H9 (cell line): ENCODE data around the gene CDC45. TPM values are rescaled to one million over a fixed set of nuclear protein-coding genes. Genes with fewer than 3 reads are reported as not detected.

Experiments
- DNase-seq: peaks from one replicate; pipeline ENCODE4 v3.0.0-alpha.2; 2017
- H2AFZ ChIP-seq: one replicate; pipeline ENCODE4 v1.6.1; 2013; ENCODE audit warnings: mild to moderate bottlenecking, low read length, control low read depth, moderate library complexity
- H2AK5ac ChIP-seq: 2 replicates; pipeline ENCODE4 v1.6.1; 2013; ENCODE audit warnings: low read length, control low read depth, mixed read lengths; ENCODE audit not compliant: insufficient read length
- H2BK120ac ChIP-seq: one replicate; pipeline ENCODE4 v1.6.1; 2013; ENCODE audit warnings: low read depth, mild to moderate bottlenecking, low read length, control low read depth, inconsistent platforms; ENCODE audit not compliant: poor library complexity, severe bottlenecking
- H2BK12ac ChIP-seq: 2 replicates; pipeline ENCODE4 v1.6.1; 2013; ENCODE audit warnings: low read length, control low read depth, mixed read lengths, low read depth; ENCODE audit not compliant: insufficient read length
- H2BK15ac ChIP-seq: 2 replicates; pipeline ENCODE4 v1.6.1; 2013; ENCODE audit warnings: low read depth, low read length, control low read depth
- H2BK20ac ChIP-seq: one replicate; pipeline ENCODE4 v1.6.1; 2013; ENCODE audit warnings: low read depth, mild to moderate bottlenecking, low read length, control low read depth, inconsistent platforms; ENCODE audit not compliant: poor library complexity, severe bottlenecking
- H2BK5ac ChIP-seq: 2 replicates; pipeline ENCODE4 v1.6.1; 2013; ENCODE audit warnings: low read length, control low read depth, mixed read lengths; ENCODE audit not compliant: insufficient read length
- H3K14ac ChIP-seq: 2 replicates; pipeline ENCODE4 v1.6.1; 2013; ENCODE audit warnings: low read length, control low read depth; ENCODE audit not compliant: insufficient read depth
- H3K18ac ChIP-seq: 2 replicates; pipeline ENCODE4 v1.6.1; 2013; ENCODE audit warnings: low read depth, mild to moderate bottlenecking, mixed read lengths, low read length, control low read depth; ENCODE audit not compliant: insufficient read length
- H3K23ac ChIP-seq: 2 replicates; pipeline ENCODE4 v1.6.1; 2013; ENCODE audit warnings: low read length, control low read depth, mixed read lengths, low read depth; ENCODE audit not compliant: insufficient read length
- H3K23me2 ChIP-seq: 2 replicates; pipeline ENCODE4 v1.6.1; 2013; ENCODE audit warnings: low read depth, mild to moderate bottlenecking, mixed read lengths, low read length, control low read depth; ENCODE audit not compliant: insufficient read length, poor library complexity, severe bottlenecking
- H3K27ac ChIP-seq: 2 replicates; pipeline ENCODE4 v1.5.1; 2013; ENCODE audit warnings: low read length, control low read depth, mixed read lengths, low read depth; ENCODE audit not compliant: insufficient read length
- H3K27me3 ChIP-seq: 2 replicates; pipeline ENCODE4 v1.6.1; 2013; ENCODE audit warnings: low read length, control low read depth, inconsistent platforms; ENCODE audit not compliant: insufficient read depth
- H3K4ac ChIP-seq: 2 replicates; pipeline ENCODE4 v1.6.1; 2013; ENCODE audit warnings: low read depth, mild to moderate bottlenecking, control low read depth, inconsistent platforms, low read length, moderate library complexity
- H3K4me1 ChIP-seq: 2 replicates; pipeline ENCODE4 v1.6.1; 2013; ENCODE audit warnings: low read length, control low read depth, inconsistent platforms; ENCODE audit not compliant: insufficient read depth
- H3K4me2 ChIP-seq: 2 replicates; pipeline ENCODE4 v1.6.1; 2013; ENCODE audit warnings: low read length, control low read depth, mixed read lengths; ENCODE audit not compliant: insufficient read length, insufficient read depth
- H3K56ac ChIP-seq: 2 replicates; pipeline ENCODE4 v1.6.1; 2013; ENCODE audit warnings: low read depth, mild to moderate bottlenecking, mixed read lengths, low read length, control low read depth; ENCODE audit not compliant: insufficient read length
- H3K79me1 ChIP-seq: 2 replicates; pipeline ENCODE4 v1.6.1; 2013; ENCODE audit warnings: low read depth, mild to moderate bottlenecking, moderate library complexity, low read length, control low read depth, inconsistent platforms; ENCODE audit not compliant: insufficient read depth, poor library complexity, severe bottlenecking
- H3K79me2 ChIP-seq: 2 replicates; pipeline ENCODE4 v1.6.1; 2013; ENCODE audit warnings: low read length, control low read depth, inconsistent platforms; ENCODE audit not compliant: insufficient read depth
- H3K9ac ChIP-seq: 2 replicates; pipeline ENCODE4 v1.6.1; 2013; ENCODE audit warnings: low read length, control low read depth, mixed read lengths; ENCODE audit not compliant: insufficient read length; ENCODE audit errors: extremely low read depth
- H3K9me3 ChIP-seq: one replicate; pipeline ENCODE4 v1.6.1; 2013; ENCODE audit warnings: low read depth, low read length, inconsistent platforms; ENCODE audit not compliant: control insufficient read depth
- H3T11ph ChIP-seq: one replicate; pipeline ENCODE4 v1.6.1; 2013; ENCODE audit warnings: mild to moderate bottlenecking, low read length, control low read depth, inconsistent platforms
- H4K20me1 ChIP-seq: one replicate; pipeline ENCODE4 v1.6.1; 2013; ENCODE audit not compliant: control insufficient read depth, insufficient read length, insufficient read depth
- H4K5ac ChIP-seq: 2 replicates; pipeline ENCODE4 v1.6.1; 2013; ENCODE audit warnings: low read depth, mild to moderate bottlenecking, mixed read lengths, low read length, control low read depth; ENCODE audit not compliant: insufficient read length
- H4K8ac ChIP-seq: replicated peaks from 2 replicates; pipeline ENCODE4 v1.6.1; 2013; ENCODE audit warnings: low read length, control low read depth, mixed read lengths, low read depth; ENCODE audit not compliant: insufficient read length
- H4K91ac ChIP-seq: 2 replicates; pipeline ENCODE4 v1.6.1; 2013; ENCODE audit warnings: low read depth, mild to moderate bottlenecking, moderate library complexity, mixed read lengths, low read length, control low read depth; ENCODE audit not compliant: insufficient read length
- H3K27ac Mint-ChIP-seq, 3 experiments: 2 replicates in 2 of 3; 3 replicates in 1 of 3; pipeline ENCODE4 v1.8.0; 2020 to 2021; ENCODE audit warnings: mixed read lengths in 3 of 3, mild to moderate bottlenecking in 1 of 3, moderate library complexity in 1 of 3
- H3K27me3 Mint-ChIP-seq: 2 replicates; pipeline ENCODE4 v1.8.0; 2021; ENCODE audit warnings: low read depth, mild to moderate bottlenecking, moderate library complexity, mixed read lengths
- H3K36me3 Mint-ChIP-seq, 3 experiments: 2 replicates in 2 of 3; 3 replicates in 1 of 3; pipeline ENCODE4 v1.8.0; 2020 to 2021; ENCODE audit warnings: low read depth in 3 of 3, mixed read lengths in 3 of 3; ENCODE audit not compliant: insufficient read depth in 1 of 3
- H3K4me1 Mint-ChIP-seq, 2 experiments: 2 replicates each; pipeline ENCODE4 v1.8.0; 2020; ENCODE audit warnings: mixed read lengths in 2 of 2
- H3K4me3 Mint-ChIP-seq, 2 experiments: 2 replicates in 1 of 2; 3 replicates in 1 of 2; pipeline ENCODE4 v1.8.0; 2020 to 2021; ENCODE audit warnings: mild to moderate bottlenecking in 2 of 2, mixed read lengths in 2 of 2, moderate library complexity in 1 of 2
- H3K9me3 Mint-ChIP-seq, 2 experiments: 2 replicates in 1 of 2; 3 replicates in 1 of 2; pipeline ENCODE4 v1.8.0; 2020; ENCODE audit warnings: mild to moderate bottlenecking in 2 of 2, mixed read lengths in 2 of 2, moderate library complexity in 1 of 2
- WGBS: extraction: QIAGEN DNeasy Blood & Tissue Kit; methylation state at CpG from one replicate; pipeline ENCODE4 v1.1.7; 2013; ENCODE audit warnings: missing lambda C conversion rate, low lambda C conversion rate, mixed read lengths; ENCODE audit not compliant: insufficient read length; ENCODE audit errors: extremely low coverage; 5-methylcytosine and 5-hydroxymethylcytosine counted together
- total RNA-seq: library from RNA; stranded (reverse); gene quantifications from 2 replicates; pipeline ENCODE4 v1.2.1, GENCODE V29; 2021
- TF ChIP-seq, protein P1 (sequence below): fragments of 200-600 bp; sonication (generic); conservative IDR thresholded peaks from 3 replicates; pipeline ENCODE4 v1.8.0; 2021; ENCODE audit warnings: antibody characterized with exemption, mild to moderate bottlenecking

The CDC45 gene
- total RNA-seq, 1 experiment from 2014 or later: 35.7 TPM

GRCh38 chr22:19565382-19566278, 85.9 kb downstream of the CDC45 start:
- no peak overlapping the region for H3K14ac ChIP-seq
- no peak overlapping the region for H2AK5ac ChIP-seq
- H3K9me3 ChIP-seq: no peaks in the 10 kb centered on the region
- no peak overlapping the region for H3K9ac ChIP-seq
- H2AFZ ChIP-seq: no peak overlapping the region
- no peak overlapping the region for H3K27ac Mint-ChIP-seq
- DNase-seq: no peak
- H3K18ac ChIP-seq: no peak overlapping the region
- no peak overlapping the region for H2BK12ac ChIP-seq
- no peaks in the 10 kb centered on the region for H3K27me3 ChIP-seq
- no peak overlapping the region for H2BK15ac ChIP-seq
- no peak overlapping the region for H2BK120ac ChIP-seq
- H3K27me3 Mint-ChIP-seq: peaks cover 9% of the 10 kb centered on the region
- no peaks in the 10 kb centered on the region for H3K4me1 ChIP-seq
- H3K9me3 Mint-ChIP-seq: peaks cover 0 to 3% of the 10 kb centered on the region in 2 experiments; a peak in 1 of 5 replicates
- no peak overlapping the region for H4K91ac ChIP-seq
- no peaks in the 10 kb centered on the region for H3K79me1 ChIP-seq
- no peak overlapping the region for H4K5ac ChIP-seq
- no peak overlapping the region for H3K4me2 ChIP-seq
- H3T11ph ChIP-seq: no peak overlapping the region
- TF ChIP-seq, protein P1, sequence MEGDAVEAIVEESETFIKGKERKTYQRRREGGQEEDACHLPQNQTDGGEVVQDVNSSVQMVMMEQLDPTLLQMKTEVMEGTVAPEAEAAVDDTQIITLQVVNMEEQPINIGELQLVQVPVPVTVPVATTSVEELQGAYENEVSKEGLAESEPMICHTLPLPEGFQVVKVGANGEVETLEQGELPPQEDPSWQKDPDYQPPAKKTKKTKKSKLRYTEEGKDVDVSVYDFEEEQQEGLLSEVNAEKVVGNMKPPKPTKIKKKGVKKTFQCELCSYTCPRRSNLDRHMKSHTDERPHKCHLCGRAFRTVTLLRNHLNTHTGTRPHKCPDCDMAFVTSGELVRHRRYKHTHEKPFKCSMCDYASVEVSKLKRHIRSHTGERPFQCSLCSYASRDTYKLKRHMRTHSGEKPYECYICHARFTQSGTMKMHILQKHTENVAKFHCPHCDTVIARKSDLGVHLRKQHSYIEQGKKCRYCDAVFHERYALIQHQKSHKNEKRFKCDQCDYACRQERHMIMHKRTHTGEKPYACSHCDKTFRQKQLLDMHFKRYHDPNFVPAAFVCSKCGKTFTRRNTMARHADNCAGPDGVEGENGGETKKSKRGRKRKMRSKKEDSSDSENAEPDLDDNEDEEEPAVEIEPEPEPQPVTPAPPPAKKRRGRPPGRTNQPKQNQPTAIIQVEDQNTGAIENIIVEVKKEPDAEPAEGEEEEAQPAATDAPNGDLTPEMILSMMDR: no peak
- WGBS: no CpG with 5 or more reads among the region's 11 CpGs
- no peak overlapping the region for H3K4me3 Mint-ChIP-seq
- no peak overlapping the region for H4K8ac ChIP-seq
- no peaks in the 10 kb centered on the region for H3K79me2 ChIP-seq
- H3K23me2 ChIP-seq: no peaks in the 10 kb centered on the region
- H3K4me1 Mint-ChIP-seq: peaks cover 4 to 6% of the 10 kb centered on the region in 2 experiments; a peak in 3 of 4 replicates
- H3K36me3 Mint-ChIP-seq: no peaks in the 10 kb centered on the region
- no peak overlapping the region for H2BK5ac ChIP-seq
- no peak overlapping the region for H3K4ac ChIP-seq
- H3K23ac ChIP-seq: no peak overlapping the region
- H2BK20ac ChIP-seq: no peak overlapping the region
- no peak overlapping the region for H3K27ac ChIP-seq
- no peaks in the 10 kb centered on the region for H4K20me1 ChIP-seq
- H3K56ac ChIP-seq: no peak overlapping the region
